GM19351 (cell line): Measurements from ENCODE around the gene AKT2.
"Not testable (repeated sequence)": the region's sequence is repeated elsewhere in the genome, so short reads cannot be mapped to it uniquely, and the experiment has no call there.

ENCODE experiments used
- ATAC-seq: cut with Tn5 transposase; IDR thresholded peaks from one replicate; pipeline ENCODE4 v1.9.1; 2021; ENCODE audit warnings: mild to moderate bottlenecking, moderate library complexity; ENCODE audit not compliant: unreplicated experiment

Gene AKT2

DNA sequence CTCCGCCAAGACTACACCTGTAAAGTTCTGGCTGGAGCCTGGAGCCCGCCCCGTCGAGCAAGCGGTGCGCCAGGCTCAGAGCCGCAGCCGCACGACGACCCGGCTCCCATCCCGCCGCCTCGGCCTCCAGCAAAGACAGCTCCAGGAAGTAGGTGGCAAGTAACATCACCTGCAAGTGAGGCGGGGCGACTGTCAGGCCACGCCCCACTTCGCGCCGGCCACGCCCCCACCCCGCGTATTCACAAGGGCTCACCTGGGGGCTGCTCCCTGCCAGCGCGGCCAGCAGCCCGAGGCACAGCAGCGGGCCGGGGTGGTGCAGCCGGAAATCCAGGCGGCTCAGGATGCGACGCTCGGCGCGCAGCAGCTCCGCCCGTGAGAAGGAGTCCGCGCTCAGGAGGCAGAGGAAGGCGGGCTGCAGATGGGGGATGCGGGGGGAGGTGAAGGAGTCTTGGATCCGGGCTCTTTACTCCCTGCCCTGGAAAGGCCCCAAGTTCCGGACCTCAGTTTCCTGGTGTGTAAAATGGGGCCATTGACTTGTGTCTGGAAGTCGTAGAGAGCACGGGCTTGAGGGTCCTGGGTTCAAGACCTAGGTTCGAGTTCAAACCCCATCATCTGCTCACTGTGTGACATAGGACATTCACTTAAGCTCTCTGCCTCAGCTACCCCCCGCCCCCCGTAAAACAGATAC is 61.9 kb downstream of the AKT2 start:
- ATAC-seq, result no peak

- no peak for ATAC-seq
Measured at GRCh38 chr19:40221858-40222619, 63.1 kb downstream of the AKT2 start.

DNA sequence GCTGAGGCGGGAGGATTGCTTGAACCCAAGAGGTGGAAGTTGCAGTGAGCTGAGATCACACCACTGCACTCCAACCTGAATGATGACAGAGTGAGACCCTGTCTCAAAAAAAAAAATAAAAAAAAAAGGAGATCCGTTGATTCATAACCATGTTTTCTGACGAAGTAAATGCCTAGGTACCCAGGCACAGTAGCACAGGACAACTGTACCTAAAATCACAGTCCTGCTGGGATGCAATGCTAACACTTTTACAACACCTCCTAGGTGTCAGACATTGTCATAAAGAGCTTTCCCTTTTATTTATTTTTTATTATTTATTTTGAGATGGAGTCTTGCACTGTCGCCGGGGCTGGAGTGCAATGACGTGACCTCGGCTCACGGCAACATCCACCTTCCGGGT is 64.5 kb downstream of the AKT2 start:
- no peak for ATAC-seq

- ATAC-seq, result no peak
Measured at GRCh38 chr19:40219721-40220276, 65.3 kb downstream of the AKT2 start.

DNA sequence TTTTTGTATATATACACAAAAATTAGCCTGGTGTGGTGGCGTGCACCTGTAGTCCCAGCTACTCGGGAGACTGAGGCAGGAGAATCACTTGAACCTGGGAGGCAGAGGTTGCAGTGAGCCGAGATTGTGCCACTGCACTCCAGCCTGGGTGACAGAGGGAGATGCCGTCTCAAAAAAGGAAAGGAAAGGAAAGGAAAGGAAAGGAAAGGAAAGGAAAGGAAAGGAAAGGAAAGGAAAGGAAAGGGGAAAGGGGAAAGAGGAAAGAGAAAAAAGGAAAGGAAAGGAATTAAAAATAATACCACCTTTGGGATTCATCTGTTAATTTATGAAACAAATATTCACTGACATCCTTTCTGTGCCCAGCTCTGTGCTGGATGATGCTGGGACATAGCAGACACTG is 66.1 kb downstream of the AKT2 start:
- not testable (repeated sequence) for ATAC-seq

GRCh38 chr19:40217934-40218890 is 66.9 kb downstream of the AKT2 start, which contains the start of gene TTC9B:
TSS of gene TTC9B (minus strand) at chr19:40218384. CDS start at chr19:40218381, 3 bp downstream.
- no peak for ATAC-seq

- no peak for ATAC-seq
Measured at GRCh38 chr19:40217027-40217810, 67.9 kb downstream of the AKT2 start.

GRCh38 chr19:40216777-40217026 is 68.4 kb downstream of the AKT2 start:
- no peak for ATAC-seq

DNA sequence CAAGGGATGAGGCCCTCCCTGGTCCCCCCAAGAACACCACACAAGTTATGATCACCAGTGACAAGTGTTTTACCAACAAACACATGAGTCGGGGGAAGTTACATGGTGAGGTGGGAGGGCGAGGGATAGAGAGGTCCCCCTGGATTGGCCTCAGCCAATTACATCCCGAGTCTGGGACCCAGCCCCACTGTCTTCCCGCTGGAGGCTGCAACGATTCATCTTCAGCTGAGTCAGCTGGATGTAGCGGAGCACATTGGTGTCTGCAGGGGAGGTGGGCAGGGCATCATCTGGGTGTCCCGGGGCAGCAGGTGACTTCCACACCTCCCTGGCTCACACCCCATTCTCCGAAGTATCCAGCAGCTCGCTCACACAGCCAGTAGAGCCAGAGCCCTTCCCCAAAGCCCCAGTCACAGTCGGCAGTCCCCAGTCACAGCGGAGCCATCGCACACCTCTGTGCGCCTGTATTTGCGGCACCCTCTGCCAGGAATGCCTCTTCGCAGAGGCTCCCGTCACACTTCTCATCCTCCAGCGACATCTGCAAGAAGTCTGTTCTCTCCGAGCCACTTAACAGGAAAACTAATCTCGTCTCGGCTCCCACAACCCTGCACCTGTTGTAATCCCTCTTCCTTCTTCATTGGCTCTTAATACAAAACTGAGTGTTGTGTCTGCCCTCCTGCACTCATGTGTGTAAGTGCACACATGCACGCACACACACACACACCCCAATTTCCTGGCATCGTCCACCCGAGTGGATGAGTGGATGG is 69.0 kb downstream of the AKT2 start:
- ATAC-seq, result no peak

DNA sequence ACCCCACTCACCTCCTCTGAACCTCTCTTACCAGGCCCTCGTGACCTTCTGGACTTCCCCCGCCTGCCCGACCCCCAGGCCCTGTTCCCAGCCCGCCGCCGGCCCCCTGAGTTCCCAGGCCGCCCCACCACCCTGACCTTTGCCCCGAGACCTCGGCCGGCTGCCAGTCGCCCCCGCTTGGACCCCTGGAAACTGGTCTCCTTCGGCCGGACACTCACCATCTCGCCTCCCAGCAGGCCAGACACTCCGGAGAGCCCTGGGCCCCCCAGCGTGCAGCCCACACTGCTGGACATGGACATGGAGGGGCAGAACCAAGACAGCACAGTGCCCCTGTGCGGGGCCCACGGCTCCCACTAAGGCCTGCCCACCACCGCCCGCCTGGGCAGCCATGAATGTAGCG is 70.2 kb downstream of the AKT2 start:
- no peak for ATAC-seq

GRCh38 chr19:40213882-40214570 is 71.1 kb downstream of the AKT2 start:
- ATAC-seq, result no peak

DNA sequence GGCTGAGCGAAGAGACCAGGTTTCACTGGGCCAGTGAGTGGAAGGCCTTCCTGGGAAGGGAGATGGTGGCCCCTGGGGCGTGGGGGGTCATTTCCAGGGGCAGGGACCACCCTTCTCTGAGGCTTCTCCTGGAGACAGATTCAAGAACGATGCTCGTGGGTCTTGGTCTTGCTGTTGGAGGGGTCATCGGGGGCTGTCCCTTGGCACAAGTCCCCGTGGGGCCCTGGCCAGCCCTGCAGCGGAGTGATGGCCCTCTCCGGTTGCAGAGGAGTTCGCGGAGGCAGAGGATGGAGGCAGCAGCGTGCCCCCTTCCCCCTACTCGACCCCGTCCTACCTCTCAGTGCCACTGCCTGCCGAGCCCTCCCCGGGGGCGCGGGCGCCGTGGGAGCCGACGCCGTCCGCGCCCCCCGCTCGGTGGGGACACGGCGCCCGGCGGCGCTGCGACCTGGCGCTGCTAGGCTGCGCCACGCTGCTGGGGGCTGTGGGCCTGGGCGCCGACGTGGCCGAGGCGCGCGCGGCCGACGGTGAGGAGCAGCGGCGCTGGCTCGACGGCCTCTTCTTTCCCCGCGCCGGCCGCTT is 71.8 kb downstream of the AKT2 start:
- ATAC-seq, result no peak

DNA sequence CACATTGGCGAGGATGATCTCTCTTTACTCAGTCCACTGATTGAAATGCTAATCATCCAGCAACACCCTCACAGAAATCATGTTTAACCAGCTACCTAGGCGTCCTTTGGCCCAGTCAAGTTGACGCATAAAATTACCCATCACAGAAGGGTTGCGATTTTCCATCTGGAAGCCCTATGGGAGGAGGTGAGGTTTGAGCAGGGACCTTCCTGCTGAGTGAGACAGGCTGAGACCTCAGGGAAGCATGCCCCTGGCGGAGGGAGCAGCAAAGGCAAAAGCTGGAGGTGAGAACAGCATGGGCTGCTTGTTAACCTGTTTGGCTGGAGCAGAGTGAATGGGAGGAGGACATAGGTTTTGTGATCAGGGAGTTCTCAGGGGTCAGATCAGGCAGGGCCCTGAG is 74.3 kb downstream of the AKT2 start:
- no peak for ATAC-seq

DNA sequence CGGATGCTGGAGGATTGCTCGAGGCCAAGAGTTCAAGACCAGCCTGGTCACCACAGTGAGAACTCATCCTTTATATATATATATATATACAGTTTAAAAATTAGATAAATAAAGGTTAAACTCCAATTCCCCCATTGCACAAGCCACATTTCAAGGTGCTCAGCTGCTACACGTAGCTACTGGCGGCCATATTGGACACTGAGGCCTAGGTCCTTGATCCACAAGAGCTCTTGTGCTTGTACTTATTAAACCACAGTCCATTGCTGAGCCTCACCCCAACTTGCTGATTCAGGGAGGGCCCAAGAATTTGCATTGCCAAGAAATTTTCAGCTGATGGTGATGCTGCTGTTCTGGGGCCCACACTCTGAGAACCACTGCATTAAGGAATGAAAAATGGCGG is 76.5 kb downstream of the AKT2 start:
- ATAC-seq, result no peak

- ATAC-seq, result no peak
Measured at GRCh38 chr19:40205760-40206159, 79.4 kb downstream of the AKT2 start.

DNA sequence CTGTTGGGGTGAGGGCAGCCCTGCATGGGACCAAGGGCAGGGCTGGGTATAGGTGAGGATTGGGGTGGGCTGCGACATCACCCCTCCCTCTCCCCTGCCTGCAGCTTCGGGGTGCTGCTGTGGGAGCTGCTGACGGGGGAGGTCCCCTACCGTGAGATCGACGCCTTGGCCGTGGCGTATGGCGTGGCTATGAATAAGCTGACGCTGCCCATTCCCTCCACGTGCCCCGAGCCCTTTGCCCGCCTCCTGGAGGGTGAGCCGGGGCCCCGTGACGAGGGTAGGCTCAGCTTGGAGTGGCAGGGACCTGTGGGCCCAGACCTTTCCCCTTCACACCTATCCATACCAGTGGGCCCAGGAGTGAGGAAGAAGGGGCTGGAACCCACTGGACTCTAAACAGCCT is 80.8 kb downstream of the AKT2 start:
- no peak for ATAC-seq

- ATAC-seq, result no peak
Measured at GRCh38 chr19:40200341-40201099, 84.6 kb downstream of the AKT2 start.
